HG03558 (cell line): ENCODE measurements around the gene TMEM243.
A peak's percentile ranks its signal among the peaks of the same experiment; 100 is the strongest.
"Not testable (repeated sequence)": the region's sequence is repeated elsewhere in the genome, so short reads cannot be mapped to it uniquely, and the experiment has no call there.

ENCODE experiments used
- ATAC-seq: cut with Tn5 transposase; IDR thresholded peaks from one replicate; pipeline ENCODE4 v1.9.1; 2021; ENCODE audit warnings: moderate number of reproducible peaks; ENCODE audit not compliant: unreplicated experiment; ENCODE audit errors: extremely low read depth

TMEM243 gene

GRCh38 chr7:87219545-87220025 lies at the start of gene TMEM243:
Gene TMEM243 (minus strand): TSS chr7:87219732. CDS start chr7:87219503, 229 bp downstream.
- peak; percentile 22 for ATAC-seq

- ATAC-seq, result no peak
These were observed 47.8 kb upstream of the TMEM243 start for GRCh38 chr7:87267239-87267900.

- no peak for ATAC-seq
These were observed 44.0 kb upstream of the TMEM243 start for GRCh38 chr7:87263537-87263936.

GRCh38 chr7:87253589-87254087 lies 34.1 kb upstream of the TMEM243 start:
- ATAC-seq, result no peak

- not testable (repeated sequence) for ATAC-seq
These were observed 26.1 kb upstream of the TMEM243 start for GRCh38 chr7:87245671-87246070.

- ATAC-seq, result not testable (repeated sequence)
These were observed 19.0 kb upstream of the TMEM243 start for GRCh38 chr7:87238464-87239051.

GRCh38 chr7:87234949-87235348 lies 15.4 kb upstream of the TMEM243 start:
- no peak for ATAC-seq

- ATAC-seq, result no peak
These were observed 12.2 kb upstream of the TMEM243 start for GRCh38 chr7:87231711-87232110.

- no peak for ATAC-seq
These were observed 11.7 kb upstream of the TMEM243 start for GRCh38 chr7:87231258-87231657.

GRCh38 chr7:87226495-87226894 lies 7.0 kb upstream of the TMEM243 start:
- peak; percentile 50 for ATAC-seq

GRCh38 chr7:87225696-87226095 lies 6.2 kb upstream of the TMEM243 start:
- ATAC-seq, result no peak

- ATAC-seq, result no peak
These were observed 4.1 kb upstream of the TMEM243 start for GRCh38 chr7:87223666-87224065.

GRCh38 chr7:87220734-87221215 lies 1.2 kb upstream of the TMEM243 start:
- ATAC-seq, result no peak

- peak; percentile 18 for ATAC-seq
These were observed 648 bp upstream of the TMEM243 start for GRCh38 chr7:87220026-87220733.

GRCh38 chr7:87218796-87219544 lies 562 bp downstream of the TMEM243 start:
- ATAC-seq, result no peak

GRCh38 chr7:87217983-87218653 lies 1.4 kb downstream of the TMEM243 start:
- ATAC-seq, result no peak

GRCh38 chr7:87216701-87217508 lies 2.6 kb downstream of the TMEM243 start:
- ATAC-seq, result peak; percentile 43

- ATAC-seq, result no peak
These were observed 4.5 kb downstream of the TMEM243 start for GRCh38 chr7:87215046-87215445.

- no peak for ATAC-seq
These were observed 5.7 kb downstream of the TMEM243 start for GRCh38 chr7:87213811-87214210.
